Measurements from ENCODE around the gene FGFR3. TPM values are rescaled to one million over a fixed set of nuclear protein-coding genes. Genes with fewer than 3 reads are reported as not detected.

The FGFR3 gene
- 2.0 and 12.6 TPM in 2 replicates for total RNA-seq

DNA sequence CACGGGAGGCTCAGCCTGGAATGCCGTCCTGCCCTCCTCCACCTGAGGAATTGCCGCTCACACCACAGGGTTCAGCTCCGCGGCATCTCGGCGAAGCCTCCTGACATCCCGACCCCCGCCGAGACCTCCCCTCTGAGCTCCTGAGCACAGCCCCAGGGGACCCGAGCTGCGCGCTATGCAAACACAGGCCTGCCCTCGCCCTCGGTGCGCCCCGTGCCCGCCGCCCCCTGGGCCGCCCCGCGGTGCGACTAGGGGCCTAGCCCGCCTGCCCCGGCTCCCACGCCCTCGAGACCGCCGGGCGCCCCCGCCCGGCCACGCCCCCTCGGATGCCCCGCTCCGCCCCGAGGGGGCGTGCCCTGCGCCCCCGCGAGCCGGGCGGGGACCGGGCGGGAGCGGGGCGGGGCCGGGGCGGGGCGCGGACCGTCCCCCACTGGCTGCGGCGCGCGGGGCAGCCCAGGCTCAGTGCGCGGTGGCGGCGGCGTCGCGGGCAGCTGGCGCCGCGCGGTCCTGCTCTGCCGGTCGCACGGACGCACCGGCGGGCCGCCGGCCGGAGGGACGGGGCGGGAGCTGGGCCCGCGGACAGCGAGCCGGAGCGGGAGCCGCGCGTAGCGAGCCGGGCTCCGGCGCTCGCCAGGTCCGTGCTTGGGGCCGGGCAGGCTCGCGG lies at the start of gene FGFR3:
Gene FGFR3 (plus strand): TSS at position 462 of the 664 bp plus-strand sequence. CDS start 642 bp downstream, outside the sequence.

GRCh38 chr4:1856071-1856942 lies 63.2 kb downstream of the FGFR3 start, which contains the start of gene LETM1:
Gene LETM1, minus strand, starts transcription at chr4:1856156. Its CDS starts 206 bp downstream, at chr4:1855950.

Other genes starting within 250 kb of the FGFR3 start
- gene FAM53A, start 109.0 kb upstream of the FGFR3 start, total RNA-seq: 0.98 and 1.6 TPM in 2 replicates
- gene SLBP, start 81.0 kb upstream of the FGFR3 start, total RNA-seq: 32.6 and 49.5 TPM in 2 replicates
- gene TMEM129, start 72.0 kb upstream of the FGFR3 start, total RNA-seq: 22.0 and 23.4 TPM in 2 replicates
- gene TACC3, start 71.8 kb upstream of the FGFR3 start, total RNA-seq: 3.9 and 10.0 TPM in 2 replicates
- 53.8 and 65.3 TPM in 2 replicates for gene LETM1, start 62.9 kb downstream of the FGFR3 start, total RNA-seq
- gene NSD2, start 78.1 kb downstream of the FGFR3 start, total RNA-seq: 34.2 and 46.0 TPM in 2 replicates
- 30.5 and 38.5 TPM in 2 replicates for gene NELFA, start 215.7 kb downstream of the FGFR3 start, total RNA-seq

Data from placental epithelial cell (primary cell).